GM19455 (cell line): ENCODE results near the gene SEMA3D.

Source experiments
- ATAC-seq: cut with Tn5 transposase; IDR thresholded peaks from one replicate; pipeline ENCODE4 v1.9.1; 2021; ENCODE audit not compliant: unreplicated experiment

The SEMA3D gene

DNA sequence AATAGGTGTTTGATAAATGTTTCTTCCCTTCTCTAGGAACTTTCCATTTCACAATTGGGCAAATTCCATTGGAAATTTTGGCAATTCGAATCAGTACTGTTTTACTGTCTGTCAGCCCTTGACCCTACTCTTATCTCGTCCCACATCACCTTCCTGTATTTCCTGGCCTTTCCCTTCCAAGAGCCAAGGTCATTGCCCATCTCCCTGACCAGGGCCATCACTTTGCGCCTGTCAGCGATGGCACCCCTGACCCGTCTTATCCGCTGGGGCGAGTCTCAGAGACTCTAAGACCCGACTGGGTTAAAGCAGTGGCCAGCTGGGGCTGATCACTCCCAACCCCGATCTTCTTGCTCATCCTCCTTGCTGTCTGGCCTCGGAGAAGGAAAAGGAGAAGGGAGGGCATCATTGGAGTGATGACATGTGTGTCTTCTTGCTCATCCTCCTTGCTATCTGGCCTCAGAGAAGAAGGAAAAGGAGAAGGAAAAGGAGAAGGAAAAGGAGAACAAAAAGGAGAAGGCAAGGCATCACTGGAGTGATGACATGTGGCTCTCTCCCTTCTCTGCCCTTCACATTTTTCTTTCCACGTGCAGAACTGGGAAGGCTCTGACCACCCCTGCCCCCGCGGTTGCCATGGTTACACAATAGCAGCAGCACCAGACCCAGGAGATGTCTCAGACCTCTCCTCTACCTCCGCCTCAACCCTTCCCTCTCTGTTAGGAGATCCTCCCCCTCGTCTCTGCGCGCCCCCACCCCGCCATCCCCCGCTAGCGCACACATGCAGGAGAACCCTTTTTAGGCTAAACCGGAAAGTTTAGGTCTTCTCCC is 2.0 kb downstream of the SEMA3D start:
- ATAC-seq = no peak

DNA sequence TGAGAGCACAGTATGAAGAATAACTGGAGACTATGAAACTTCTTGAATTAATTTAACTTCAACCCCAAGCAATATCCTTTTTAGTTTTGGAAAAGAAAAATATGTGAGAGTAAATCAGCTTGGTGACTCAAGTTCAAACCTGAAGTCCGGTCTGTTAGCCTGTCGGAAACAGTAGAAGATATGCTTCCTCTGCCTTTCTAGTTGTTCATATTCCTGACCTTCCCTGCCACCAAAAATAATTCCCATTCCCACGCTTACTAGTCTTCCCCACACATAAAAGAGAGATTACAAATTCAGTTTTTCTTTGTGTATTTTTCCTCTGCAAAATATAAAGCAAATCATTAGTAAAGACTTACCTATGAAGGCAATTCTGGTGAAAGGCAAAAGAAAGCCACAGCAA is 3.6 kb downstream of the SEMA3D start:
- ATAC-seq = no peak

DNA sequence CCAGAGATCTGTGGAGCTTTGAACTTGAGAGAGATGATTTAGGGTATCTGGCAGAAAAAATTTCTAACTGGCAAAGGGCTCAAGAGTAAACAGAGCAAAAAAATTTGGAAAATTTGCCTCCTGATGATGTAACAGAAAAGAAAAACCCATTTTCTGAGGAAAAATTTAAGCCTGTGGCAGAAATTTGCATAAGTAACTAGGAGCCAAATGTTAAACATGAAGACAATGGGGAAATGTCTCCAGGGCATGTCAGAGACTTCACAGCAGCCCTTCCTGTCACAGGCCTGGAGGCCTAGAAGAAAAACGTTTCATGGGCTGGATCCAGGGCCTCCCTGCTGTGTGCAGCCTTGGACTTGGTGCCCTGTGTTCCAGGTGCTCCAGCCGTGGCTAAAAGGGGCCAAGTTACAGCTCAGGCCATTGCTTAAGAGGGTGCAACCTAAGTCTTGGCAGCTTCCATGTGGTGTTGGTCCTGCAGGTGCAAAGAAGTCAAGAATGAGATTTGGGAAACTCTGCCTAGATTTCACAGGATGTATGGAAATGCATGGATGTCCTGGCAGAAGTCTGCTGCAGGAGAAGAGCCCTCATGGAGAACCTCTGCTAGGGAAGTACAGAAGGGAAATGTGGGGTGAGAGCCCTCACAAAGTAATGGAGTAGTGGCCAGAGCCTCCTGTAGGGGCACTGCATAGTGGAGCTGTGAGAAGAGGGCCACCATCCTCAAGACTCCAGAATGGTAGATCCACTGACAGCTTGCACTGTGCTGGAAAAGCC is 8.1 kb downstream of the SEMA3D start:
- no peak for ATAC-seq

DNA sequence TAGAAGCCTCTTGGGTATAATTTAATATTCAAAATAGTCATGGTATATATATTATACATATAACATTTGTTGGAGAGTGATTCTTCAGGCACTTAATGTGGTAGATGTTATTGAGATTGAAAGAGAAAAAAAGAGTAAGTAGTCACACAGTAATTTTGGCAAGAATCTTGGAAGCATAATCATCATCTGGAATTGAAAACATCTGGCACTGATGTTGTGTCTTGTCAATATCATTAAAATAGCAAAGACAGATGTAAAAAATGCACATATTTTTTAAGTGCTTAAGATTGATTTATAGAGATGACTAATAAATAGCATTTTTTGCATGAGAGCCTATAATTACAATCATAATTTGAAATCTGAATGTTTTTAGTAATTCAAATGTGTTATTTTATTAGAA is 9.5 kb downstream of the SEMA3D start:
- ATAC-seq = no peak

DNA sequence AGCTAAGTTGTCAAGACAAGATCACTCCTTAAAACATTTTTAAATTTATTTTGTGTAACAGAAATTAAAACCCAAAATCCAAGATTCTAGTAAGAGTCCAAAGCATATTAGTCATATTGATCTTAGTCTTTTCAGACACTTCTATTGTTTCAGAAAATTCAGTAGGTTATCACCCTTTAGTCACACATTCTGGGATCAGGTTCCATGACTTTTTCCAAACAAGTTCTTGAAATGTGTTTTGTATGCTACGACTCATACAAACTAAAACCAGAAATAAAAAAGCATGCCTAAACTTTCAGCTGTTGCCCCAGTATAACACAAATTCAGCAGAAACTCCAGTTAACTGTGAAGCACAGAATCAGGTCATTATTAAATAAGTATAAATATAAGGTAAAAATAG is 10.7 kb downstream of the SEMA3D start:
- no peak for ATAC-seq

DNA sequence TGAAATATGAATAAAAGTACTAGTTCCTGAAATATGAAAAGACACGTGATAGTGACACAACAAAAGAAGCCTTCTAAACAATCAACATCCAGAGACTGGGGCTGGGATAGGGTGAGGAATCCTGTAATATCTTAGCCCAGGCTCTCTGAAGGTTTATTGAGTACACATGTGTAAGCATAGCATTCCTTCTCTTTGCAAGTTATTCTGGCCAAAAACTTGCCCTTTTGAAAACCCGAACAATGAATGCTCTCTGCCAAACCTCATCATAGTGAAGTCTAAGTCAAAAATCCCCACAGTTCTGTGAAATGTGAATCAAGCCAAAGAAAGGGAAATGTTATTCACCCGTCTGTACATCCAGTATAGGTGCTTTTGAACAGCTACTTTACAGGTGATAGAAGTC is 11.6 kb downstream of the SEMA3D start:
- ATAC-seq = no peak

DNA sequence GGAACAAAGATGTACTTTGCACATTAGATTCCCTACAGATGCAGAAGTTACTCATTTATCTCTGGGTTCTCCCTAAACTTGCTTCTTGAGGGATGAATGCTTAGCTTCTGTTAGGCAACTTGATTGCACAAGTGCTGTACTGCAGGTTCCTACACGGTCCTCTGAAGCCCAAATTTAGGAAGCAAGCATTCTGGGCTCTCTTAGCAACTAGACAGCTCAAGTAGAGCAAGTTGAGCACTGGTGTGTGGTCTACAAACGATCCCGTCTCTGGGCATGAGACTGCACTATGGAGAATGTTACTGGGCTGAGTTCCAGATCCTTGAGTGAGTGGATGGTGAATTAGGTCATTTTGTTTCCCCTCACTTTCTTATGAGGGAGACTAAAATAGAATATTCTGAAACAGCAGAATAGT is 14.3 kb downstream of the SEMA3D start:
- ATAC-seq = no peak

DNA sequence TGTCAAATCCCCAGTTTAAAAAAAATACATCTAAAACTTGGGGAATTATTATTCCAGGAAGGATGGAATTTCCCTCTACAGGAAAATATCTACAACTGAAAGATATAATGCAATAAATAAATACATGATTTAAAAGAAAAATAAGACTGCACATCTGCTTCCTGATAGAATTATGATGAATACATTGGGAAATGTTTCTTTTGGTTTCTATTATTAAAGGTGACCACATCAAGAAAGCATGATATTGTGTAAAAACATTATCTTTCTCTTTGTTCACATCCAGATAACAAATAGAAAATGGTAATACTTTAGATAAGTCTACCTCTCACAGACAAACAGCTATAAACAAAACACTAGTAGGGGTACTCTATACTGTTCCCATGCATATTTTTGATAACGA is 19.2 kb downstream of the SEMA3D start:
- ATAC-seq = no peak

DNA sequence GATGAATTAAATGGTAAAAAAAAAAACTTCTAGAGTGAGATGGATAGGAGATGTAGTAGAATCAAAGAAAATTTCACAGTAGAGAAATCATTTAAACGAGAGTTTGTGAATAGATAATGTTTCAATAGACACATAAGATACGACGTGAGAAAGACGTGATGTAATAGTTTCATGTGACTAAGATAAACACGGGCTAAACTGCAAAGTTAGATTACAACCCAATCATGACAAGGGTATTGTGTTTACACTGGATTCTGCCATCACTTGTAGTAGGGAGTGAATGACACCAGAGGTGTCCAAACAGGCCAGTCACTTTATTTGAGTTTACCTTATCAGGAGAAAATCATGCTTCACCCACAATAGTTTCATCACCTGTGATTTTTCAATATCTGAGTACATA is 21.6 kb downstream of the SEMA3D start:
- ATAC-seq = no peak

DNA sequence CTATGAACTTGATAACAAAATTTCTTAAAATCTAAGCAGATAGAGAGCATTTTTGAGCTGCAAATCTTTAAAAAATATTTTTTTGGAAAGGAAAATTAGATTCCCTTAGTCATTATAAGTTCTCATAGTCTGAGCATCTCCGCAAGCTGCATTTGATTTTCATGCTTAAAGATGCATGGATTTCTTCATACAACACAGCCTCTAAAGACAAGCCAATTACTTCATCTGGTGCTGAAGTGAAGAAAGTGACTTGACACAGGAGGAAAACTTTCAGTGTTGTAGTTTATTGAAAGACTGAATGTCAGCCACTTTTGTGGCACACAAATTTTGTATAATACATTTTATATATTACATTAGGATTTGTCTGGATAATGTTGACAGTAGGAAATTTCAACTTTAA is 22.5 kb downstream of the SEMA3D start:
- no peak for ATAC-seq

DNA sequence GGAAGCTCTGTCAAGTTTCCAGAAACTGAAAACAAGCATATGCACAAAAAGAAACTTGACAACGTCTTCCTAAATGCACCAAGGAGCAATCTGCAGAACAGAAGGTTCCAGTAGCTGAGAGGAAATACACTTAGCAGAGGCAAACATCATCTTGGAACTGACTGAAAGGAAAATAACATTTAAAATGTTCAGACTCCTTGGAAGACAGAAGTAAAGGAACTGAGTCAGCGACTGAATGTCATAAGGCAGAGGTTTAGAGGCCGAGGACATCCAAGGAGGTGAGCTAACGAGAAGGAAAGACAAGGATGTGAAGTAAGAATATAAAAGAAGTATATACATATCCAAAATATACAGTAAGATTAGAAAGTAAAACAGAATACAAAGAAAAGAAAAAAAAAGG is 24.1 kb downstream of the SEMA3D start:
- no peak for ATAC-seq

DNA sequence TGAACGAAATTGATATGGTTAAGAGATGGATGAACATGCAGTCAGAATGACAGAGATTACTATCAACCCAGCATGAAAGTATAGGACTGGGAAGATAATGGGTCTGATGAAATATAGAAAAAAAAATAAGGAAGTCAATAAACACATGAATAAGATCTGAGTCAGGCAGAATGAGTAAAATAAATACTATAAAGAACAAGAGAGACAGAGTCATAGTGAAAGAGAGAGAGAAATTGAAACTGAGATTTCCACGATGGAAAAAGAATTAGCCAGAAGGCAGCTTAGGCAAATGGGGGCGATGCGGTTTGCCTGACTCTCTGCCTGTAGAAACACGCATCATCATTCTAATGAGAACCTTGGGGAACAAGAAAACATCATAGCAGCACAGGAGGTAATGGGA is 26.6 kb downstream of the SEMA3D start:
- ATAC-seq = peak; percentile 63

DNA sequence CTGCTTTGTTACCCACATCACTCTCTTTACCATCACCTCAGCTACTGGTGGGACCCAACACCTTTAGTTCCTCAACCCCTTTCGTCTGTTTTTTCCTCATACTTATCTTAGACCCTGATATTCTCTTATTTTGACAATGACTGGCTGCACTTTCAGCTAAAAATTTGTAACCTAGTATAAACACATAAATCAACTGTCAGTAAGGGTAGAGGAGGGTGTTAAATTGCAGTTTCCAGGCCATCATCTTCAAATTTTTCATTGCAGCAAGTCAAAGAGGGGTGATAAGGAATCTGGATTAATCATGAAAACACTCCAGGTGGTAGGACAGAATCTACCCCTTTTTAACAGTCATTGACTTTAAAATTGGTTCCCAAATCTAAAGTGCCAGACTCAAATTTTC is 27.9 kb downstream of the SEMA3D start:
- ATAC-seq = no peak

DNA sequence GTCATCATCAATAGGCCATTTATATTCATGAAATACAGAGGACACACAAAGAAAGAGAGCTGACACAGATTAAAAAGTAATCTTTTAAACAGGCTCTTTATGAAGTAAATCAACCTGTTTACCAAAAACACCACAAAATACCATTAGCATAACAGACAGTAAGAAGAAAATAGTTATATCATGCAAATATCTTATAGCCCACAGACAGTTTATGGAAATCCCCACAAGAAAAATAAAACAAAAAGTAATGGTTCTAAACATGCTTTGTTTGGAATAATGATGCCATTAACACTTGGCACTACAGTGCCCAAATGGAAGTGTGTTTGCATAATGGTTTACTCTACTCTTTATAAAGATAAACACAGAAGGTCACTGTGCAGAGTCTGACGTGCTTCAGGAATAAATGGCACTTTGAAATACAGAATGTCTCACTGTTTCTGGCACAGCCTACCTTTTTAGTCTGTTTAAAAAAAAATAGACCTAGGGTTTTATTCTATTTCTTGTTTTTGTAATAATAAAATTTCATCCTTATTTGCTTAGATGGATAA is 30.1 kb downstream of the SEMA3D start:
- no peak for ATAC-seq

DNA sequence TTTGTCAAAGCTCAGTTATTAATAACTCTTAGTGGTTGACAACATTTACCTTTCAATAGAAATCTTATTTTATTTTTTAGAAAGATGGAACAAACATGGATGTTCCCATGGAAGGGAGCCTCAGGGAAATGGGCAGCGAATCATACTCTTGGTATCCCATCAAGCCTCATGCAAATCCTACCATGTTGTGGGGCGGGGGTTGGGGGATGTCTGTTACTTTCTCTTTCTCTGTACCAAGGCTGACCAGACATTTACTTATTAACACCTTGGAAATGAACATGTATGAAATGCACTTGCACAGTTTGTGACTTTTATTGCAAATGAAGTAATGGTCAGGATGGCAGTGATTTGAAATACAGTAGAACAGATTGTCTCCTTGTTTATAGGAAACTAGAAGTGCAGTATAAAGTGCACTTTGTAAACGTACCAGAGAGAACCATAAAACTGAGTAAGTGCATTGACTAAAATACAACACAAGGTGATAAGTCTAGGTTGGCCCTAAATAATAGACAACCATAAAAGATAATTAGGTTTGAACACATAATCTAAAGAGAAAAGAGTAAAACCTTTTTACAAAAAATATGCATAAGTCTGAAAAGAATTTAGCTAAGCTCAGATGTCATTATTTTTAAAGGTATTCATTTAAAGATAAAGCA is 32.4 kb downstream of the SEMA3D start:
- ATAC-seq = no peak

DNA sequence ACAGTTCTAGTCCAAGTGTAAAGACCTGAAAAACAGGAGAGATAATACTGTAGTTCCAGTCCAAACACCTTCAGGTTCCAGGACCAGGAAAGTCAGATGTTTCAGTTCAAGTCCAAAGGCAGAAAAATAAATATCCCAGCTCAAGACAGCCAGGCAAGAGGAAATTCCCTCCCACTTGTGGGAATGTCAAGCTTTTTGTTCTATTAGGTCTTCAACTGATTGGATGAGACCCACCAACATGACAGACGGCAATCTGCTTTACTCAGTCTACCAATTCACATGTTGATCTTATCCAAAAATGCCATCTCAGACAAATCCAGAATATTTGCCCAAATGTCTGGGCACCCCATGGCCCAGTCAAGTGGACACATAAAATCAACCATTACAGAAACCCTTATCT is 33.1 kb downstream of the SEMA3D start:
- ATAC-seq = no peak

DNA sequence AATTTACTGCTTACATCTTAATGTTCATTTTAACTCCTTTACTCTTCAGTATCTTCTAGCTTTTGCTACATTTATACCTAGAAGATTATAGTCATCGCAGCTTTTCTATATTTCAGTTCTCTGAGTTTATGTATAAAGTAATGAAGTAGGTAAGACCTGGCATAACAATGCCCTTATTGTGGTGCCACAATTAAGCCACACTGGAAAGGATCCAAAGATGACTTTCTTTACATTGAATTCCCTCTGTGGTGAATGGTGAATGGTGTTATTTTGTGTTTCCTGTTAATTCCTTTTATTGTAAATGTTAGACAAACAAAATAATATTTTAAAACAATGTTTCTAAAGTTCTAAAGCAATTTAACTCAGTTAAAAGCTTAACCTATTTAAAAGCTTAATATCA is 36.2 kb downstream of the SEMA3D start:
- no peak for ATAC-seq

DNA sequence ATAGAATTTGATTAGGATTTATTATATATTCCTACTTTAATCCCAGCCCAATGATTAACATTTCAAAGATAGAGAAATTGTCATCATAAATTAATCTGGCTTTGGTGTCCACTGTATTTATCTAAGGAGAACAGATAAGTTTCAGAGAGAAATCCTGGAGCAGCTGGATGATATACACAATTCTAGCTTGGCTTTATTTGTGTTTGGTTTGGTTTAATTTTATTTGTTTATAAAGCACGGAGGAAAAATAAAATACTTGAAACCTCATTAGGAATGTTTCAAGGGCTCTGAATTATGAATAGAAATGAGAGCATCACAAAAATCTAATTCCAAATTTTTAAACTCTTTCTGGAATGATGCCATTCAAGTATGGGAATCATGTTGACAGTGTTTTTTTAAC is 42.1 kb downstream of the SEMA3D start:
- no peak for ATAC-seq

DNA sequence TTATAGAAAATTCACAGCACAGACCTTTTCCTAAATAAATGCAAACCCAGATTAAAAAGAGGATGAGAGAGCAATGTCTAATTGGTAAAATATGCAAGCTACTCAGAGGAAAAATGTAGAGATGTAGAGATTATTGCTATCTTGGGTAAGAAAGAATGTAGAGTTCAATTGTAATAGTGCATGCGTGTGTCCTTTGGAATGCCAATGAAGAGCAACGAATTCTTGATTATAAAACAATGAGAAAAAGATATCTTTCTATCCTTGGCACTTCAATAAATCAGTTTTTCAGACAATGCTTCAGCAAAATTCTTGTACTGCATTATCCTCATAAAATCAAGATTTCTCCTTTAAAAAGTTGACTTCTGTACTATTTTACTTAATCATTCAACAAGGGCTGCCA is 50.9 kb downstream of the SEMA3D start:
- no peak for ATAC-seq

DNA sequence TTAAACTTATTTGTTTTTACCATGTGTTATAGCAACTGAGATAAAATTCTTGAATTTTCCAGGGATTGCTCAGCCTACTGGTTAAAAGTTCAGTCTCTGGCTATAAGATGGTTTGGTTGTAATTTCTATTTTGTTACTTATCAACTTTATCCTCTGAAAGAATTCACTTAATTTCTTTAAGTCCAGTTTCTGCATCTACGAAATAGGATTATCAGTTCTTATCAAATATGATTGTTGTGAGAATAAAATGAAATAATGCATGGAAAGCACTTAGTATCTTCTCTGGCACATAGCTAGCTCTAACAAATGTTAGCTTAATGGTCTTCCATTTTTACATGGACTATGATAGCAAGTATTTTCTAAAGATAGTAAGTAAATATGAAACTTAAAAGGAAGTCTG is 53.3 kb downstream of the SEMA3D start:
- ATAC-seq = no peak

DNA sequence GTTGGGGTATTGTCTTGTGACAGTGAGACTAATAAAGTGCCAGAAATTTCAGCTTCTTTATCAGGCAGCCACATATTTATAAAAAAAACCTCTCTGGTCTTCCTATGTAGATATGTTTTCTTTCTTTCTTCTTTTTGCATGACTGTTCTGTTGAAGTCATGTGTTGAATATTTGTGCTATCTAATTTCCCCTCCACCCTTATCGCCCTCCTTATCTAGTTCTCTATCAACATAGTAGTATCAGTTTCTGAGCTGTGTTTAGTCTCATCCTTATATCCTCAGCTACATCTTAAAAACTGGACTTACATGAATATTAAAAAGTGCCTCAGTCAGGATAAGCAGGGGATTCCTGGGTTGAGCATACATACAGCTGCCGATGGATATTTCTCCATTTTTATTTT is 53.9 kb downstream of the SEMA3D start:
- no peak for ATAC-seq

DNA sequence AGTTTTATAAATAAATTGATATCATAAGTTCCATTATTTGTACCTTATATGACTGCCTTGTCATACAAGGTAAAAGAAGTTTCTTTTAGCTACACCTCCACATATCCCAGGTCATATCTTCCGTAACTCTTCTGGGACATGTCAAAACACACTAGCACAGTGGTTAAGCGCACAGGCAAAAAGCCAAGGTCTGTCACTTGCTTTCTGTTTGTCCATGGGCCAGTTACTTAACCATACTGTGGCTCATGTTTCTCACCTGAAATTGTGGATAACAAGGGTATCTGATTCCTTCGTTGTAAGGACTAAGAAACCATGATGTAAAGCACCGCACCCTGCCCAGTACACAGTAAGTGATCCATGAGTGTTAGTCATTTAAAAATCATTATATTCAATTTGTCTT is 56.2 kb downstream of the SEMA3D start:
- ATAC-seq = no peak
